GM12878 (cell line): ENCODE data around the gene CASK. TPM values are rescaled to one million over a fixed set of nuclear protein-coding genes. Genes with fewer than 3 reads are reported as not detected.

Experiments used
- ATAC-seq: fragments of 200-7000 bp; cut with Tn5 transposase; 3 replicates; pipeline ENCODE4 v1.9.1; 2020; ENCODE audit warnings: mild to moderate bottlenecking, moderate library complexity
- BruUV-seq: library from RNA; stranded (reverse); fragments of 400-500 nt; replicated peaks from 2 replicates; lab custom pipeline; 2021; lab: Mats Ljungman, UMichigan
- CTCF ChIA-PET: fragments of 300-600 bp; sonication (Branson Sonifier 250); formaldehyde crosslinking; extraction: SDS; loops from one replicate; lab custom pipeline; 2021; ENCODE audit warnings: inconsistent platforms; lab: Yijun Ruan, JAX
- POLR2A ChIA-PET: fragments of 350-600 bp; formaldehyde crosslinking; extraction: SDS; loops from one replicate; lab custom pipeline; 2021; ENCODE audit warnings: inconsistent platforms; lab: Charles Lee
- RAD21 ChIA-PET: fragments of 300-600 bp; sonication (Branson Sonifier 250); formaldehyde crosslinking; loops from one replicate; lab custom pipeline; 2023; ENCODE audit warnings: antibody characterized with exemption; ENCODE audit not compliant: unreplicated experiment; lab: Charles Lee
- SMC1A ChIA-PET: fragments of 300-600 bp; sonication (Branson Sonifier 250); formaldehyde crosslinking; loops from one replicate; lab custom pipeline; 2023; ENCODE audit not compliant: unreplicated experiment, uncharacterized antibody; lab: Charles Lee
- DNase-seq: peaks from one replicate; pipeline ENCODE4 v3.0.0-alpha.2; 2011; ENCODE audit warnings: low read depth, low spot score
- FAIRE-seq: peaks from 3 replicates; lab custom pipeline; 2011; peaks lifted over from hg19 to GRCh38; lab: Jason Lieb, UNC
- H2AFZ ChIP-seq: 2 replicates; pipeline ENCODE4 v1.6.0; 2011; ENCODE audit warnings: low read depth, low read length, control low read depth; ENCODE audit not compliant: control insufficient read depth
- H3K27ac ChIP-seq: 2 replicates; pipeline ENCODE4 v1.5.1; 2011; ENCODE audit warnings: control low read depth; ENCODE audit not compliant: control insufficient read depth, insufficient read depth
- H3K27me3 ChIP-seq, 2 experiments: replicated peaks in 1 of 2; 2 replicates each; pipeline versions ENCODE4 v1.6.0 to v1.6.1; 2011; ENCODE audit warnings: low read length in 1 of 2; ENCODE audit not compliant: control insufficient read depth in 2 of 2, insufficient read depth in 2 of 2
- H3K36me3 ChIP-seq, 2 experiments: 2 replicates each; pipeline ENCODE4 v1.5.1; 2011; ENCODE audit warnings: low read length in 1 of 2; ENCODE audit not compliant: control insufficient read depth in 2 of 2, insufficient read depth in 2 of 2
- H3K4me1 ChIP-seq: 2 replicates; pipeline ENCODE4 v1.6.1; 2011; ENCODE audit warnings: mild to moderate bottlenecking, low read length, moderate library complexity, mixed read lengths; ENCODE audit not compliant: control insufficient read depth, insufficient read depth
- H3K4me2 ChIP-seq: 2 replicates; pipeline ENCODE4 v1.6.0; 2011; ENCODE audit warnings: control low read depth; ENCODE audit not compliant: control insufficient read depth, insufficient read depth
- H3K4me3 ChIP-seq: fragments of 200-600 bp; sonication (generic); 2 replicates; pipeline ENCODE4 v1.5.1; 2016
- H3K79me2 ChIP-seq: 2 replicates; pipeline ENCODE4 v1.6.0; 2011; ENCODE audit warnings: low read length; ENCODE audit not compliant: control insufficient read depth, insufficient read depth
- H3K9ac ChIP-seq: 2 replicates; pipeline ENCODE4 v1.8.0; 2011; ENCODE audit warnings: low read length, control low read depth, mixed read lengths; ENCODE audit not compliant: control insufficient read depth, insufficient read depth
- H3K9me3 ChIP-seq: replicated peaks from 3 replicates; pipeline ENCODE4 v1.5.1; 2011; ENCODE audit warnings: mild to moderate bottlenecking, low read length; ENCODE audit not compliant: control insufficient read depth, insufficient read depth
- H4K20me1 ChIP-seq: 2 replicates; pipeline ENCODE4 v1.6.0; 2011; ENCODE audit not compliant: control insufficient read depth, insufficient read depth
- EGR1 ChIP-seq, 2 experiments: IDR thresholded peaks; 1 replicate in 1 of 2; 2 replicates in 1 of 2; pipeline ENCODE4 v1.6.1; 2011 to 2012; ENCODE audit warnings: low read depth in 2 of 2, low read length in 2 of 2, borderline replicate concordance in 1 of 2, mild to moderate bottlenecking in 1 of 2, moderate library complexity in 1 of 2
- FOXK2 ChIP-seq: fragments of 450-650 bp; IDR thresholded peaks from 2 replicates; pipeline ENCODE4 v1.6.1; 2017; ENCODE audit warnings: mild to moderate bottlenecking, moderate library complexity
- KAT2A ChIP-seq: conservative IDR thresholded peaks from 2 replicates; pipeline ENCODE4 v1.6.1; 2011; ENCODE audit warnings: low read depth, low read length; ENCODE audit not compliant: control insufficient read depth
- KLF5 ChIP-seq: fragments of 450-650 bp; IDR thresholded peaks from 2 replicates; pipeline ENCODE4 v1.6.1; 2014; ENCODE audit warnings: mild to moderate bottlenecking; ENCODE audit not compliant: partially characterized antibody
- MTA3 ChIP-seq: IDR thresholded peaks from 2 replicates; pipeline ENCODE4 v1.6.1; 2012; ENCODE audit warnings: low read length, inconsistent platforms, borderline replicate concordance
- NFYB ChIP-seq: IDR thresholded peaks from 2 replicates; pipeline ENCODE4 v1.6.1; 2011; ENCODE audit warnings: low read depth, mild to moderate bottlenecking, low read length, improper control_type of control experiment, moderate library complexity; ENCODE audit not compliant: insufficient read depth
- PML ChIP-seq: IDR thresholded peaks from 2 replicates; pipeline ENCODE4 v1.6.1; 2012; ENCODE audit warnings: low read length, inconsistent platforms
- RB1 ChIP-seq: fragments of 450-650 bp; formaldehyde crosslinking; IDR thresholded peaks from 2 replicates; pipeline ENCODE4 v1.6.1; 2017; ENCODE audit warnings: mild to moderate bottlenecking, borderline replicate concordance
- SPI1 ChIP-seq: IDR thresholded peaks from 2 replicates; pipeline ENCODE4 v1.6.1; 2011; ENCODE audit warnings: low read depth, mild to moderate bottlenecking, low read length, moderate library complexity, borderline replicate concordance; ENCODE audit not compliant: insufficient read depth
- SUPT20H ChIP-seq: IDR thresholded peaks from 2 replicates; pipeline ENCODE4 v1.6.1; 2011; ENCODE audit warnings: low read depth, mild to moderate bottlenecking, low read length, moderate library complexity, borderline replicate concordance; ENCODE audit not compliant: control insufficient read depth
- WGBS: methylation state at CpG from one replicate; pipeline ENCODE4 v1.1.6; 2016; ENCODE audit warnings: low lambda C conversion rate; ENCODE audit not compliant: insufficient replicate concordance, insufficient coverage; ENCODE audit errors: missing lambda C conversion rate; 5-methylcytosine and 5-hydroxymethylcytosine counted together
- in situ Hi-C: fragments of 300-500 bp; cut with MboI; formaldehyde crosslinking; loops from 9 replicates; pipeline ENCODE4 v1.14.3; 2018; ENCODE audit warnings: mixed read lengths
- intact Hi-C: fragments of 100-400 bp; cut with micrococcal nuclease; formaldehyde crosslinking; loops from one replicate; pipeline ENCODE4 v1.14.2; 2022; ENCODE audit not compliant: unreplicated experiment
- polyA plus RNA-seq, 11 experiments: library from polyadenylated mRNA; depleted of rRNA in 4 of 11; unstranded in 6 of 11; stranded (reverse) in 5 of 11; fragments of >200 nt; fragmentation: Nextera tagmentation in 4 of 11; fragmentation: Illumina TruSeq in 1 of 11; extraction: Ambion mirVana in 4 of 11; extraction: Trizol in 1 of 11; gene quantifications; 1 replicate in 1 of 11; 2 replicates in 10 of 11; pipeline versions ENCODE4 v1.2.1 to v1.2.3, GENCODE V29; 2011 to 2016; ENCODE audit warnings: inconsistent platforms in 2 of 11, missing spikeins in 2 of 11, low read depth in 1 of 11
- total RNA-seq, 4 experiments: library from RNA; depleted of rRNA in 3 of 4; stranded (reverse); fragments of >200 nt in 3 of 4; fragmentation: Illumina TruSeq in 1 of 4; extraction: Trizol in 1 of 4; gene quantifications; 2 replicates each; pipeline versions ENCODE4 v1.2.1 to v1.2.3, GENCODE V29; 2013 to 2021
- TF ChIP-seq, protein P1 (sequence below): fragments of 450-650 bp; IDR thresholded peaks from 2 replicates; pipeline ENCODE4 v1.6.1; 2016; ENCODE audit warnings: mild to moderate bottlenecking, moderate library complexity, borderline replicate concordance
- TF ChIP-seq, protein P2 (sequence below): IDR thresholded peaks from 2 replicates; pipeline ENCODE4 v1.6.1; 2011; ENCODE audit warnings: mild to moderate bottlenecking, low read depth, low read length, moderate library complexity; ENCODE audit not compliant: insufficient replicate concordance
- TF ChIP-seq, protein P3 (sequence below): IDR thresholded peaks from 2 replicates; pipeline ENCODE4 v1.6.1; 2012; ENCODE audit warnings: low read depth, low read length, improper control_type of control experiment

The CASK gene
- total and polyA plus RNA-seq, 10 of the 15 experiments (the other 5 are each of a cell fraction or from before 2014, with no cell fraction given): 0.60 to 45.9 (median 4.8) TPM

DNA sequence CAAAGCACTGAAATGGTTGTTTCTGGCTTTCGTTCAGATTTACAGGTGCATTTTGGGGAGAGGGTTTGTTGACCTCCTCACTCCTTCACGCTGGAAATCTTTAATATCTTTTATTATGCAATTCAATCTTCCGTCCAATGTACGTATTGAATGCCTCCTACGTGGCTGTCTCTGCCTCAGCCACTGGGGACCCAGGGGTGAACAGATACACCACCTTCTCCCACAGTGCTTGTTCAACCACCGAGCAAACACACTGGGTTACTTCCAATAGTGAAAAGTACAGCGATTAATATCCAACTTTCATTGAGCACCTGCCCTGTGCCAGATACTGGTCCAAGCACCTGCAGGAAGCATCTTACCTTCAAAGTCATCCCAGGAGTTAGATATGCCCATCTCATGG is 424.2 kb downstream of the CASK start (continued):
- TF ChIP-seq, protein P1, sequence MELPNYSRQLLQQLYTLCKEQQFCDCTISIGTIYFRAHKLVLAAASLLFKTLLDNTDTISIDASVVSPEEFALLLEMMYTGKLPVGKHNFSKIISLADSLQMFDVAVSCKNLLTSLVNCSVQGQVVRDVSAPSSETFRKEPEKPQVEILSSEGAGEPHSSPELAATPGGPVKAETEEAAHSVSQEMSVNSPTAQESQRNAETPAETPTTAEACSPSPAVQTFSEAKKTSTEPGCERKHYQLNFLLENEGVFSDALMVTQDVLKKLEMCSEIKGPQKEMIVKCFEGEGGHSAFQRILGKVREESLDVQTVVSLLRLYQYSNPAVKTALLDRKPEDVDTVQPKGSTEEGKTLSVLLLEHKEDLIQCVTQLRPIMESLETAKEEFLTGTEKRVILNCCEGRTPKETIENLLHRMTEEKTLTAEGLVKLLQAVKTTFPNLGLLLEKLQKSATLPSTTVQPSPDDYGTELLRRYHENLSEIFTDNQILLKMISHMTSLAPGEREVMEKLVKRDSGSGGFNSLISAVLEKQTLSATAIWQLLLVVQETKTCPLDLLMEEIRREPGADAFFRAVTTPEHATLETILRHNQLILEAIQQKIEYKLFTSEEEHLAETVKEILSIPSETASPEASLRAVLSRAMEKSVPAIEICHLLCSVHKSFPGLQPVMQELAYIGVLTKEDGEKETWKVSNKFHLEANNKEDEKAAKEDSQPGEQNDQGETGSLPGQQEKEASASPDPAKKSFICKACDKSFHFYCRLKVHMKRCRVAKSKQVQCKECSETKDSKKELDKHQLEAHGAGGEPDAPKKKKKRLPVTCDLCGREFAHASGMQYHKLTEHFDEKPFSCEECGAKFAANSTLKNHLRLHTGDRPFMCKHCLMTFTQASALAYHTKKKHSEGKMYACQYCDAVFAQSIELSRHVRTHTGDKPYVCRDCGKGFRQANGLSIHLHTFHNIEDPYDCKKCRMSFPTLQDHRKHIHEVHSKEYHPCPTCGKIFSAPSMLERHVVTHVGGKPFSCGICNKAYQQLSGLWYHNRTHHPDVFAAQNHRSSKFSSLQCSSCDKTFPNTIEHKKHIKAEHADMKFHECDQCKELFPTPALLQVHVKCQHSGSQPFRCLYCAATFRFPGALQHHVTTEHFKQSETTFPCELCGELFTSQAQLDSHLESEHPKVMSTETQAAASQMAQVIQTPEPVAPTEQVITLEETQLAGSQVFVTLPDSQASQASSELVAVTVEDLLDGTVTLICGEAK: no peak
- TF ChIP-seq, protein P2, sequence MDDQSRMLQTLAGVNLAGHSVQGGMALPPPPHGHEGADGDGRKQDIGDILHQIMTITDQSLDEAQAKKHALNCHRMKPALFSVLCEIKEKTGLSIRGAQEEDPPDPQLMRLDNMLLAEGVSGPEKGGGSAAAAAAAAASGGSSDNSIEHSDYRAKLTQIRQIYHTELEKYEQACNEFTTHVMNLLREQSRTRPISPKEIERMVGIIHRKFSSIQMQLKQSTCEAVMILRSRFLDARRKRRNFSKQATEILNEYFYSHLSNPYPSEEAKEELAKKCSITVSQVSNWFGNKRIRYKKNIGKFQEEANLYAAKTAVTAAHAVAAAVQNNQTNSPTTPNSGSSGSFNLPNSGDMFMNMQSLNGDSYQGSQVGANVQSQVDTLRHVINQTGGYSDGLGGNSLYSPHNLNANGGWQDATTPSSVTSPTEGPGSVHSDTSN: no peak

GRCh38 chrX:41491267-41492004 is 431.9 kb downstream of the CASK start:
- H3K79me2 ChIP-seq: no peaks in the 10 kb centered on the region
- RAD21 ChIA-PET: no interaction called here
- ATAC-seq (no peak), DNase-seq (no peak), FAIRE-seq (no peak)
- H2AFZ ChIP-seq: no peak overlapping the region
- H3K27ac ChIP-seq: no peak overlapping the region
- intact Hi-C loops (no loop called here), in situ Hi-C loops (no loop called here)
- no peaks in the 10 kb centered on the region for H3K4me1 ChIP-seq
- H4K20me1 ChIP-seq: no peaks in the 10 kb centered on the region
- POLR2A ChIA-PET: interaction anchor here (0.5 kb wide), 1 partner anchor 619 kb away, joined by 4 read pairs; no protein-coding TSS in a partner anchor
- H3K27me3 ChIP-seq: no peaks in the 10 kb centered on the region; a peak in 1 of 4 replicates
- no peak overlapping the region for H3K4me3 ChIP-seq
- H3K9me3 ChIP-seq: no peaks in the 10 kb centered on the region
- H3K9ac ChIP-seq: no peak overlapping the region
- SMC1A ChIA-PET: interaction anchor here (0.6 to 1.3 kb wide), 2 partner anchors 10 to 104 kb away, joined by 3 read pairs; no protein-coding TSS in a partner anchor
- CTCF ChIA-PET: interaction anchor here (0.5 to 1.4 kb wide), 2 partner anchors 10 to 619 kb away, joined by 3 to 4 read pairs; no protein-coding TSS in a partner anchor
- no peaks in the 10 kb centered on the region for H3K36me3 ChIP-seq
- no peak overlapping the region for H3K4me2 ChIP-seq
- no TSS peak for BruUV-seq
- WGBS: 50% methylated on average over 12 of the region's 12 CpGs
- no peak for TF ChIP-seq SUPT20H
- no peak for TF ChIP-seq RB1
- no peak for TF ChIP-seq PML
- TF ChIP-seq MTA3: no peak
- TF ChIP-seq, protein P3, sequence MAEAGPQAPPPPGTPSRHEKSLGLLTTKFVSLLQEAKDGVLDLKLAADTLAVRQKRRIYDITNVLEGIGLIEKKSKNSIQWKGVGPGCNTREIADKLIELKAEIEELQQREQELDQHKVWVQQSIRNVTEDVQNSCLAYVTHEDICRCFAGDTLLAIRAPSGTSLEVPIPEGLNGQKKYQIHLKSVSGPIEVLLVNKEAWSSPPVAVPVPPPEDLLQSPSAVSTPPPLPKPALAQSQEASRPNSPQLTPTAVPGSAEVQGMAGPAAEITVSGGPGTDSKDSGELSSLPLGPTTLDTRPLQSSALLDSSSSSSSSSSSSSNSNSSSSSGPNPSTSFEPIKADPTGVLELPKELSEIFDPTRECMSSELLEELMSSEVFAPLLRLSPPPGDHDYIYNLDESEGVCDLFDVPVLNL: no peak
- TF ChIP-seq NFYB: no peak
- no peak for TF ChIP-seq KAT2A
- no peak for TF ChIP-seq SPI1
- no peak for TF ChIP-seq EGR1 (IDR thresholded peaks at IDR 0.05; ENCODE audit: borderline replicate concordance in 1 of 2, low read depth in 2 of 2, low read length in 2 of 2)
- TF ChIP-seq KLF5: no peak
- TF ChIP-seq FOXK2: no peak
- TF ChIP-seq, protein P2: no peak
